ENCODE results near the gene DRAP1. TPM values are rescaled to one million over a fixed set of nuclear protein-coding genes. Genes with fewer than 3 reads are reported as not detected.

The DRAP1 gene
- total RNA-seq, 1 experiment from 2014 or later = 105 TPM

DNA sequence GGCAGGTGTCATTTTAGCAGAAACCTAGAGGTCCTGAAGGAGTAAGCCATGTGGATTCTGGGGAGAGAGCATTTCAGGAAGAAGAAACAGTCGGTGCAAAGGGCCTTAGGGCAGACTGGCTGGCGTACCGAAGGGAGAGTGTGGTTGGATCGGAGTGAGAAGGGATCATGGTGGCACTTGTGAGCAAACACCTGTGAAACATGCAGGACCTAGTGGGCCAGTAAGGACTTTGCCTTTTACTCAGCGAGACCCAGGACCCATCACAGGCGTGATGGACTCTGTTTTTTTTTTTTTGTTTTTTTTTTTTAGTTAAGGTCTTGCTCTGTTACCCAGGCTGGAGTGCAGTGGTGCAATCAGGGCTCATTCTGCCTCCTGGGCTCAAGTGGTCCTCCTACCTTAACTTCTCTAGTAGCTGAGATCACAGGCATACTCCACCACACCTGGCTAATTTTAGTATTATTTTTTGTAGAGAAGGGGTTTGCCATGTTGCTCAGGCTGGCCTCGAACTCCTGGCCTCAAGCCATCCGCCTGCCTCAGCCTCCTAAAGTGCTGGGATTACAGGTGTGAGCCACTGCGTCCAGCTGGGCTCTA lies 22.6 kb downstream of the DRAP1 start:
- Histone ChIP-seq H4K8ac (replicated peaks; ENCODE audit: insufficient read length, low read depth, low read length) (no peak overlapping the region), H3K4ac (ENCODE audit: low read depth, low read length) (no peak overlapping the region), H3K27me3 (ENCODE audit: insufficient read depth, low read length) (no peaks in the 10 kb centered on the region), H2BK5ac (ENCODE audit: insufficient read length, low read length) (no peak overlapping the region), H3K79me1 (ENCODE audit: insufficient read depth, low read depth, low read length, poor library complexity, severe bottlenecking) (no peaks in the 10 kb centered on the region), H3K4me1 (ENCODE audit: insufficient read depth, low read length) (peaks cover 8% of the 10 kb centered on the region), H2BK120ac (ENCODE audit: low read depth, low read length, poor library complexity, severe bottlenecking) (no peak overlapping the region), H4K5ac (ENCODE audit: insufficient read length, low read depth, low read length) (no peak overlapping the region), H2BK20ac (ENCODE audit: low read depth, low read length, poor library complexity, severe bottlenecking) (no peak overlapping the region), H3K4me2 (ENCODE audit: insufficient read depth, insufficient read length, low read length) (no peak overlapping the region), H3K56ac (ENCODE audit: insufficient read length, low read depth, low read length) (peak overlapping the region; percentile 20), H3K23me2 (ENCODE audit: insufficient read length, low read depth, low read length, poor library complexity, severe bottlenecking) (peaks cover 8% of the 10 kb centered on the region), H3K14ac (ENCODE audit: insufficient read depth, low read length) (no peak overlapping the region), H3K23ac (ENCODE audit: insufficient read length, low read depth, low read length) (no peak overlapping the region), H2BK12ac (ENCODE audit: insufficient read length, low read depth, low read length) (no peak overlapping the region), H2BK15ac (ENCODE audit: low read depth, low read length) (no peak overlapping the region), H3K18ac (ENCODE audit: insufficient read length, low read depth, low read length) (peak overlapping the region; percentile 60), H3T11ph (ENCODE audit: low read length) (no peak overlapping the region), H3K79me2 (ENCODE audit: insufficient read depth, low read length) (no peaks in the 10 kb centered on the region), H3K9ac (ENCODE audit: extremely low read depth, insufficient read length, low read length) (no peak overlapping the region), H4K91ac (ENCODE audit: insufficient read length, low read depth, low read length) (no peak overlapping the region), H3K27ac (ENCODE audit: insufficient read length, low read depth, low read length) (no peak overlapping the region), H3K9me3 (ENCODE audit: control insufficient read depth, low read depth, low read length) (no peaks in the 10 kb centered on the region), H4K20me1 (ENCODE audit: control insufficient read depth, insufficient read depth, insufficient read length) (no peaks in the 10 kb centered on the region), H2AFZ (ENCODE audit: low read length) (no peak overlapping the region), H2AK5ac (ENCODE audit: insufficient read length, low read length) (no peak overlapping the region)
- H3K27me3 Mint-ChIP-seq (ENCODE audit: low read depth) = peaks cover 21% of the 10 kb centered on the region
- TF ChIP-seq, protein P1, sequence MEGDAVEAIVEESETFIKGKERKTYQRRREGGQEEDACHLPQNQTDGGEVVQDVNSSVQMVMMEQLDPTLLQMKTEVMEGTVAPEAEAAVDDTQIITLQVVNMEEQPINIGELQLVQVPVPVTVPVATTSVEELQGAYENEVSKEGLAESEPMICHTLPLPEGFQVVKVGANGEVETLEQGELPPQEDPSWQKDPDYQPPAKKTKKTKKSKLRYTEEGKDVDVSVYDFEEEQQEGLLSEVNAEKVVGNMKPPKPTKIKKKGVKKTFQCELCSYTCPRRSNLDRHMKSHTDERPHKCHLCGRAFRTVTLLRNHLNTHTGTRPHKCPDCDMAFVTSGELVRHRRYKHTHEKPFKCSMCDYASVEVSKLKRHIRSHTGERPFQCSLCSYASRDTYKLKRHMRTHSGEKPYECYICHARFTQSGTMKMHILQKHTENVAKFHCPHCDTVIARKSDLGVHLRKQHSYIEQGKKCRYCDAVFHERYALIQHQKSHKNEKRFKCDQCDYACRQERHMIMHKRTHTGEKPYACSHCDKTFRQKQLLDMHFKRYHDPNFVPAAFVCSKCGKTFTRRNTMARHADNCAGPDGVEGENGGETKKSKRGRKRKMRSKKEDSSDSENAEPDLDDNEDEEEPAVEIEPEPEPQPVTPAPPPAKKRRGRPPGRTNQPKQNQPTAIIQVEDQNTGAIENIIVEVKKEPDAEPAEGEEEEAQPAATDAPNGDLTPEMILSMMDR (conservative IDR thresholded peaks at IDR 0.05) = no peak
- no peak for DNase-seq
- peaks cover 41 to 50% of the 10 kb centered on the region in 2 experiments for H3K4me1 Mint-ChIP-seq
- WGBS (ENCODE audit: extremely low coverage, insufficient read length, low lambda C conversion rate) = no CpG with 5 or more reads among the region's 9 CpGs
- H3K4me3 Mint-ChIP-seq = no peak overlapping the region
- H3K36me3 Mint-ChIP-seq (ENCODE audit: insufficient read depth in 1 of 3, low read depth in 3 of 3) = no peaks in the 10 kb centered on the region
- no peaks in the 10 kb centered on the region for H3K9me3 Mint-ChIP-seq
- no peak overlapping the region; a peak in 2 of 7 replicates for H3K27ac Mint-ChIP-seq

Data from H9 (cell line).